ENCODE measurements around the gene PLA2G2F.

PLA2G2F gene

DNA sequence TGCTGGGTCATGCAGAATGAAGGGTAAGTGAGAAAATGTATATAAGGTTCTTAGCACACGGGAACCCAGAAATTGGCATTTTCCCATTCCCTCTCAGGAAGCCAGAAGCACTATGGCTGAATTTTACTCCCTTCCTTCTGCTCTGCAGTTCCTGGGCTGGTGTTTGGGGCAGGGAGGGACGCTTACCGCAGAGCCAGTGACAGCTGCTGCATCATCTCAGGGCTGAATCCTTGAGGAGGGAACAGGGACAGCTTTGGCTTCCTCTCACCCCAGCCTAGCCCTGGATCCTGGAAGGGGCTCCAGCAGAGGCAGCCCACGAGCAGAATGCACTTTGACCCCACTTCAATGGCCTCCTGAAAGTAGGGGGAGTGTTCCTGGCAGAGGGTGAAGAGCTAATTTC, 31.8 kb upstream of the PLA2G2F start:
- TF ChIP-seq, protein P1, sequence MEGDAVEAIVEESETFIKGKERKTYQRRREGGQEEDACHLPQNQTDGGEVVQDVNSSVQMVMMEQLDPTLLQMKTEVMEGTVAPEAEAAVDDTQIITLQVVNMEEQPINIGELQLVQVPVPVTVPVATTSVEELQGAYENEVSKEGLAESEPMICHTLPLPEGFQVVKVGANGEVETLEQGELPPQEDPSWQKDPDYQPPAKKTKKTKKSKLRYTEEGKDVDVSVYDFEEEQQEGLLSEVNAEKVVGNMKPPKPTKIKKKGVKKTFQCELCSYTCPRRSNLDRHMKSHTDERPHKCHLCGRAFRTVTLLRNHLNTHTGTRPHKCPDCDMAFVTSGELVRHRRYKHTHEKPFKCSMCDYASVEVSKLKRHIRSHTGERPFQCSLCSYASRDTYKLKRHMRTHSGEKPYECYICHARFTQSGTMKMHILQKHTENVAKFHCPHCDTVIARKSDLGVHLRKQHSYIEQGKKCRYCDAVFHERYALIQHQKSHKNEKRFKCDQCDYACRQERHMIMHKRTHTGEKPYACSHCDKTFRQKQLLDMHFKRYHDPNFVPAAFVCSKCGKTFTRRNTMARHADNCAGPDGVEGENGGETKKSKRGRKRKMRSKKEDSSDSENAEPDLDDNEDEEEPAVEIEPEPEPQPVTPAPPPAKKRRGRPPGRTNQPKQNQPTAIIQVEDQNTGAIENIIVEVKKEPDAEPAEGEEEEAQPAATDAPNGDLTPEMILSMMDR (IDR thresholded peaks at IDR 0.05; ENCODE audit: low read depth, low read length) = no peak
- H3K4me3 ChIP-seq (ENCODE audit: low read depth, low read length) = no peak overlapping the region
- DNase-seq (ENCODE audit: low read depth, low spot score) = no peak
- in situ Hi-C loops (cut with HindIII; ENCODE audit: low sequenced_read_pairs) = no loop called here

GRCh38 chr1:20107796-20108195, 31.3 kb upstream of the PLA2G2F start:
- in situ Hi-C loops (cut with HindIII; ENCODE audit: low sequenced_read_pairs) = no loop called here
- TF ChIP-seq, protein P1 (IDR thresholded peaks at IDR 0.05; ENCODE audit: low read depth, low read length) = no peak
- DNase-seq (ENCODE audit: low read depth, low spot score) = no peak
- H3K4me3 ChIP-seq (ENCODE audit: low read depth, low read length) = no peak overlapping the region

GRCh38 chr1:20108366-20109123, 30.6 kb upstream of the PLA2G2F start:
- TF ChIP-seq, protein P1 (IDR thresholded peaks at IDR 0.05; ENCODE audit: low read depth, low read length) = no peak
- in situ Hi-C loops (cut with HindIII; ENCODE audit: low sequenced_read_pairs) = no loop called here
- no peak for DNase-seq (ENCODE audit: low read depth, low spot score)
- no peak overlapping the region for H3K4me3 ChIP-seq (ENCODE audit: low read depth, low read length)

DNA sequence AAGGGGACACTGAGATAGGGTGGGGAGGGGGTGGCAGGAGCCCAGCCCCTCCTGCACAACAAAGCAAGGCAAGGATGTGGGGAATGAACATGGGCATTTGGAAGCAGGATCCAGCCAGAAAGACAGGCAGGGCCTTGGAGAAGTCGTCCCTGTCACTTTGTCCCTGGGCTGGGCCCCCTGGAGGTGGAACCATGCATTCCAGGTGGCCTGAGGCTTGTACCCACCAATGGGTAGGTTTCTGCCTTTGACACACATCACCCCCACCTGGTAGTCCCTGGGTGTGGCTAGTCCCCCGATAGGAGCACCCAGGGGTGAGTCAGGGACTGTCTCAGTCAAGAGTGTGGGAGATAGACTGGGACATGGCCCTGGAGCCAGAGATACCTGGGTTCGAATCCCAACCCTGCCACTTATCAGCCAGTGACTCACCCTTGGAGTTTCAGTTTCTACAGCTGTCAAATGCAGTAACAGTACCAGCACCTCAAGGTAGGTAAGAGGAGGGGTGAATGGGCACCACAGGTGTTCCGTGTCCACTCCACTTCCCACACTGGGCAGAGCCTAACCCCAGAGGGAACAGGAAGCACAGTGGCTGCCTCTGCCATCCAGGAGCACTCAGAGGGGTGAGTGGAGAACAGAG, 29.8 kb upstream of the PLA2G2F start:
- TF ChIP-seq, protein P1 (IDR thresholded peaks at IDR 0.05; ENCODE audit: low read depth, low read length) = no peak
- DNase-seq (ENCODE audit: low read depth, low spot score) = no peak
- in situ Hi-C loops (cut with HindIII; ENCODE audit: low sequenced_read_pairs) = no loop called here
- no peak overlapping the region for H3K4me3 ChIP-seq (ENCODE audit: low read depth, low read length)

GRCh38 chr1:20110679-20111078, 28.4 kb upstream of the PLA2G2F start:
- in situ Hi-C loops (cut with HindIII; ENCODE audit: low sequenced_read_pairs) = no loop called here
- peak; percentile 47 for DNase-seq (ENCODE audit: low read depth, low spot score)
- TF ChIP-seq, protein P1 (IDR thresholded peaks at IDR 0.05; ENCODE audit: low read depth, low read length) = no peak
- H3K4me3 ChIP-seq (ENCODE audit: low read depth, low read length) = no peak overlapping the region

DNA sequence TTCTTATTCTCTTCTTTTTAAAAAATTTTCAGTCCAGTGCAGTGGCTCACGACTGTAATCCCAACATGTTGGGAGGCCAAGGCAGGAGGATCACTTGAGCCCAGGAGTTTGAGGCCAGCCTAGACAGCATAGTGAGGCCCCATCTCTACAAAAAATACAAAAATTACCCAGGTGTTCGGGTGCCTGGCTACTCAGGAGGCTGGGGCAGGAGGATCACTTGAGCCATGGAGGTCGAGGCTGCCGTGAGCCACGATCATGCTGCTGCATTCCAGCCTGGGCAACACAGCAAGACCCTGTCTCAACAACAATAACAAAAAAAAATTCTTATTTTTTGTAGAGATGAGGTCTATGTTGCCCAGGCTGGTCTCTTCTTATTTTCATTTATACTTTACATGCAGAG, 27.7 kb upstream of the PLA2G2F start:
- TF ChIP-seq, protein P1 (IDR thresholded peaks at IDR 0.05; ENCODE audit: low read depth, low read length) = no peak
- in situ Hi-C loops (cut with HindIII; ENCODE audit: low sequenced_read_pairs) = no loop called here
- no peak for DNase-seq (ENCODE audit: low read depth, low spot score)
- H3K4me3 ChIP-seq (ENCODE audit: low read depth, low read length) = no peak overlapping the region
